ENCODE measurements around the gene MED14.

Gene MED14

GRCh38 chrX:40663880-40664630, 71.3 kb downstream of the MED14 start:
- no peak for DNase-seq (ENCODE audit: low spot score)

- no peak for DNase-seq (ENCODE audit: low spot score)
These were observed 72.1 kb downstream of the MED14 start for GRCh38 chrX:40663078-40663740.

- DNase-seq (ENCODE audit: low spot score): no peak
These were observed 73.9 kb downstream of the MED14 start for GRCh38 chrX:40661489-40661888.

- no peak for DNase-seq (ENCODE audit: low spot score)
These were observed 75.0 kb downstream of the MED14 start for GRCh38 chrX:40660381-40660780.

GRCh38 chrX:40653535-40653934, 81.8 kb downstream of the MED14 start:
- DNase-seq (ENCODE audit: low spot score): no peak

GRCh38 chrX:40652664-40653063, 82.7 kb downstream of the MED14 start:
- DNase-seq (ENCODE audit: low spot score): no peak

- peak; percentile 50 for DNase-seq (ENCODE audit: low spot score)
These were observed 83.6 kb downstream of the MED14 start for GRCh38 chrX:40651620-40652223.

- peak; percentile 87 for DNase-seq (ENCODE audit: low spot score)
These were observed 87.8 kb downstream of the MED14 start, which contains the start of gene CXorf38 for GRCh38 chrX:40647307-40648197. Gene CXorf38 (minus strand): TSS chrX:40647561. CDS start chrX:40647520, 41 bp downstream.

GRCh38 chrX:40646489-40647306, 88.6 kb downstream of the MED14 start:
- DNase-seq (ENCODE audit: low spot score): no peak

GRCh38 chrX:40644821-40645358, 90.5 kb downstream of the MED14 start:
- peak; percentile 29 for DNase-seq (ENCODE audit: low spot score)

- DNase-seq (ENCODE audit: low spot score): no peak
These were observed 91.2 kb downstream of the MED14 start for GRCh38 chrX:40644176-40644575.

- DNase-seq (ENCODE audit: low spot score): no peak
These were observed 97.7 kb downstream of the MED14 start for GRCh38 chrX:40637687-40638086.

GRCh38 chrX:40632199-40632598, 103.1 kb downstream of the MED14 start:
- DNase-seq (ENCODE audit: low spot score): no peak

GRCh38 chrX:40628506-40628905, 106.8 kb downstream of the MED14 start:
- DNase-seq (ENCODE audit: low spot score): no peak

- DNase-seq (ENCODE audit: low spot score): no peak
These were observed 110.0 kb downstream of the MED14 start for GRCh38 chrX:40625294-40625693.

- DNase-seq (ENCODE audit: low spot score): no peak
These were observed 111.7 kb downstream of the MED14 start for GRCh38 chrX:40623665-40624064.

- DNase-seq (ENCODE audit: low spot score): no peak
These were observed 112.2 kb downstream of the MED14 start, which contains the start of gene MPC1L for GRCh38 chrX:40623139-40623536. Gene MPC1L (plus strand): TSS chrX:40623428. CDS start chrX:40623566, 138 bp downstream.

- no peak for DNase-seq (ENCODE audit: low spot score)
These were observed 112.7 kb downstream of the MED14 start for GRCh38 chrX:40622479-40623138.

GRCh38 chrX:40617566-40617965, 117.8 kb downstream of the MED14 start:
- no peak for DNase-seq (ENCODE audit: low spot score)

- no peak for DNase-seq (ENCODE audit: low spot score)
These were observed 119.4 kb downstream of the MED14 start for GRCh38 chrX:40615976-40616375.
